RWPE2 (cell line): ENCODE data around the gene RAB26.

Experiments
- ATAC-seq: fragments of 200-7000 bp; cut with Tn5 transposase; 3 replicates; pipeline ENCODE4 v1.9.1; 2021; ENCODE audit warnings: low read depth
- DNase-seq: peaks from one replicate; pipeline ENCODE4 v3.0.0-alpha.2; 2020; ENCODE audit warnings: low spot score
- H3K27ac ChIP-seq: fragments of 450-650 bp; 2 replicates; pipeline ENCODE4 v1.5.1; 2017; ENCODE audit warnings: mild to moderate bottlenecking; ENCODE audit not compliant: poor library complexity, severe bottlenecking
- H3K27me3 ChIP-seq: fragments of 250-450 bp; sonication (Bioruptor Pico); 2 replicates; pipeline ENCODE4 v1.5.1; 2021; ENCODE audit warnings: mild to moderate bottlenecking, moderate library complexity; ENCODE audit not compliant: insufficient read depth, poor library complexity, severe bottlenecking
- H3K36me3 ChIP-seq: fragments of 250-450 bp; sonication (Bioruptor Pico); 2 replicates; pipeline ENCODE4 v1.5.1; 2020; ENCODE audit warnings: low read depth, mild to moderate bottlenecking, moderate library complexity
- H3K4me1 ChIP-seq: fragments of 250-450 bp; sonication (Bioruptor Pico); 2 replicates; pipeline ENCODE4 v1.5.1; 2021; ENCODE audit warnings: mild to moderate bottlenecking, moderate library complexity; ENCODE audit not compliant: insufficient read depth, poor library complexity, severe bottlenecking
- H3K4me3 ChIP-seq: fragments of 250-450 bp; sonication (Bioruptor Pico); 2 replicates; pipeline ENCODE4 v1.5.1; 2021; ENCODE audit warnings: mild to moderate bottlenecking, moderate library complexity; ENCODE audit not compliant: severe bottlenecking
- H3K9me3 ChIP-seq: fragments of 250-450 bp; sonication (Bioruptor Pico); 2 replicates; pipeline ENCODE4 v1.5.1; 2021; ENCODE audit warnings: mild to moderate bottlenecking, moderate library complexity; ENCODE audit not compliant: severe bottlenecking
- TF ChIP-seq, protein P1 (sequence below): fragments of 450-650 bp; IDR thresholded peaks from one replicate; pipeline ENCODE4 v1.5.1; 2017; ENCODE audit warnings: mild to moderate bottlenecking, moderate library complexity; ENCODE audit not compliant: poor library complexity, severe bottlenecking

The RAB26 gene

DNA sequence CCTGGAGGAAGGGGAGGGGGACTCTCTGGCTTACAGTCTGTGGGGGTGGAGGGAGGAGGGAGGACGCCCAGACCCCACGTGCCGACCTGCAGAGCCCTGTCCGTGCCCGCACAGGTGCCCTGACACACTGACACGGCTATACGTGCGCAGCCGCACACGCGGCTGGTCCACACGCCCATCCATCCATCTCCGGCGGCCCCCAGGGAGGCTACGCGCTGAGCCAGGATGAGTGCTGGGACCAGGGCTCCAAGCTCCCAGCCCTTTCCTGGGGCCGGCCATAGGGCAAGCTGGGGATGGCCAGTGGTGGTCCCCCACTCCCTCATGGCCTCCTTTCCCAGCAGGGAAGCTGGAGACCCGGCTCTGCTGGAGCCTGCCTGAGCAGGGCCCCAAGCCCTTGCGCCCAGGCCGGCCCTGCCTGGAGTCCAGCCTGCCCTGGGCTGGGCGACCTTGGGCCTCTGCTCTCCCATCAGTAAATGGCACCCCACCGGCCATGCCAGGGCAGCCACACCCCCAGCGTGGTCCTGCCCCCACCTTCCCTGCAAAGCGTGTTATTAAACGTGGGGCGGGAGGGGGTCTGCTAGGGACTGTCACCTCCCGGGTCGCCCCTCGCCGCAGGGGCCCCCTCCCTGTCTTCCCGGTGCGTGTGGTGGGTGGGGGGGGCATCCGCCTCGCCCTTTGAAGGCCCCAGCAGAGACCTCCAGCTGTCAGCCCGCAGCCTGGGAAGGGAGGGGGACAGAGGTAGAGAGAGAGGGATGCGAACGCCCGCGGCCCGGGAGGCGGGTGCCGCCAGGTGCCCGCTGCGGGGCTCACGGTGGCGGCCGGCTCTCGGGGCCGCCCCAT, 47.1 kb downstream of the RAB26 start:
- DNase-seq, result no peak
- peak overlapping the region; percentile 40 for H3K4me3 ChIP-seq
- H3K27ac ChIP-seq, result no peak overlapping the region

DNA sequence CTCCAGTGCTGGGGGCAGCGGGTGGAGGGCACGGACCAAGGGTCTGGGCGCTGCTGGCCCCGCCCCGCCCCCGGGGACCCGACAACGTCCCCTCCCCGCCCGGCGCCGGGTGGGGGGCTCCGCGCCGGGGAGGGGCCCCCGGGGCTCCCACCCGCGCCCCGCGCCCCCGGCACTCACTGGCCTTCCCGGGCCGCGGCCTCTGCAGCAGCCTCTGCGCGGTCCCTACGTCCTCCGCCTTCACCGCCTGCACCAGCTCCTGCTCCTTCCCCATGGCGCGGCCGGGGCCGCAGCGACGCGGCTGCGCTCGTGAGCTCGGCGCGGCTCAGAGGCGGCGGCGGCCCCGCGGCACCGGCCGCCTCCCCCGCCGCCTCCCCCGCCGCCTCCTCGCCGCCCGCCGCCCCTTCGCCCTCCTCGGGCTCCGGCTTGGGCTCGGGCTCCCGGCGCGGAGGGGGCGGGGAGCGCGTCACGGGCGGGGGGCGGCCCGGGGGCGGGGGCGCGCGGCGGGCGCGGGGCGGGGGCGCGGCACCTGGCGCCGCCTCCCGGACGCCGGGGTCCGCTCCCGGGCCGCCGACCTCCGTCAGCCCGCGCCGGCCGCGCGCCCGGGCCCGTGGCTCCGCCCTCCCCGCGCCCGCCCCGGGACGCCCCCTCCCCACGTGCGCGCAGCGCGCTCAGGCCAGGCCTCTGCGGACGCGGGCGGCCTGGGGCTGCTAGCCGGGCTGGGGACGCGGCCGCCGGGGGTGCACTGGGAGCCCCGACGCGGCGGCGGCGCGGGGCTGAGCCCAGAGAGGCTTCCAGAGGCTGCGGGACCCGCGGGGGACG, 47.9 kb downstream of the RAB26 start, which contains the start of gene CASKIN1:
Gene CASKIN1, minus strand, starts transcription at position 444 of the 819 bp plus-strand sequence. Its CDS starts 173 bp downstream, at position 271.
- no peak for DNase-seq
- H3K27ac ChIP-seq, result no peak within 1 kb of the TSS
- H3K9me3 ChIP-seq, result no peaks in the 10 kb centered on the region

More for the DNA sequence above, 47.1 kb downstream of the RAB26 start:
- no peaks in the 10 kb centered on the region for H3K4me1 ChIP-seq
- no peaks in the 10 kb centered on the region for H3K9me3 ChIP-seq
- TF ChIP-seq, protein P1, sequence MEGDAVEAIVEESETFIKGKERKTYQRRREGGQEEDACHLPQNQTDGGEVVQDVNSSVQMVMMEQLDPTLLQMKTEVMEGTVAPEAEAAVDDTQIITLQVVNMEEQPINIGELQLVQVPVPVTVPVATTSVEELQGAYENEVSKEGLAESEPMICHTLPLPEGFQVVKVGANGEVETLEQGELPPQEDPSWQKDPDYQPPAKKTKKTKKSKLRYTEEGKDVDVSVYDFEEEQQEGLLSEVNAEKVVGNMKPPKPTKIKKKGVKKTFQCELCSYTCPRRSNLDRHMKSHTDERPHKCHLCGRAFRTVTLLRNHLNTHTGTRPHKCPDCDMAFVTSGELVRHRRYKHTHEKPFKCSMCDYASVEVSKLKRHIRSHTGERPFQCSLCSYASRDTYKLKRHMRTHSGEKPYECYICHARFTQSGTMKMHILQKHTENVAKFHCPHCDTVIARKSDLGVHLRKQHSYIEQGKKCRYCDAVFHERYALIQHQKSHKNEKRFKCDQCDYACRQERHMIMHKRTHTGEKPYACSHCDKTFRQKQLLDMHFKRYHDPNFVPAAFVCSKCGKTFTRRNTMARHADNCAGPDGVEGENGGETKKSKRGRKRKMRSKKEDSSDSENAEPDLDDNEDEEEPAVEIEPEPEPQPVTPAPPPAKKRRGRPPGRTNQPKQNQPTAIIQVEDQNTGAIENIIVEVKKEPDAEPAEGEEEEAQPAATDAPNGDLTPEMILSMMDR, result no peak
- no peaks in the 10 kb centered on the region for H3K36me3 ChIP-seq
- ATAC-seq, result no peak; the same call in 2 of the 3 replicates
- peaks cover 9% of the 10 kb centered on the region for H3K27me3 ChIP-seq

DNA sequence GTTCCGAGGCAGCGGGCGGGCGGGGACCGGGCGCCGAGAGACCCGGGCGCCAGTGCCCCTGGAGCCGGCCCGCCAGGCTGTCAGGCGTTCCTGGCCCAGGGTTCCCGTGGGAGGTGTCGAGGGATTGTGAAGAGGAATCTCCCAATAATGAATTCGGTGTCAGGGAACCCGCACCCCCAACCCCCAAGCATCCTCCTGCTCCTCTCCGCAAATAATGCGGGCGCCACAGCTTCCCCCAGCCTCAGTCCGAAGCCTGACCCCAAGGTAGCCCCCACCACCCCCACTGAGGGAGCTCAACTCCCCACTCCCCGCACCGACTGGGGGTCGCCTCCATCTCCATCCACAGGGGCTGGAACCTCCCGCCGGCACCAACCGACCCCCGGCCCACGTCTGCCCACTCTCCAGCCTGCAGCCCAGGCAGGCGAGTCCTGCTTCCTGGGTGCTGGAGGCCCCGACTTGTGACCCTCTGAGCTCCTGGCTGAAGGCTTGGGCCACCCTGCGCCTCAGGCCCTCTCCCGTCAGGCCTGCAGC, 48.6 kb downstream of the RAB26 start:
- no peaks in the 10 kb centered on the region for H3K4me1 ChIP-seq
- TF ChIP-seq, protein P1, result no peak
- peak overlapping the region; percentile 20 for H3K4me3 ChIP-seq
- no peak overlapping the region for H3K27ac ChIP-seq
- H3K27me3 ChIP-seq, result peaks cover 9% of the 10 kb centered on the region
- H3K9me3 ChIP-seq, result no peaks in the 10 kb centered on the region
- H3K36me3 ChIP-seq, result no peaks in the 10 kb centered on the region
- ATAC-seq, result no peak
- DNase-seq, result no peak

More for the DNA sequence above, 47.9 kb downstream of the RAB26 start, which contains the start of gene CASKIN1:
- ATAC-seq, result peak; percentile 38; the same call in 2 of the 3 replicates
- peaks cover 9% of the 10 kb centered on the region for H3K27me3 ChIP-seq
- no peaks in the 10 kb centered on the region for H3K4me1 ChIP-seq
- no peaks in the 10 kb centered on the region for H3K36me3 ChIP-seq
- peak within 1 kb of the TSS; percentile 40 for H3K4me3 ChIP-seq
- TF ChIP-seq, protein P1, result no peak

DNA sequence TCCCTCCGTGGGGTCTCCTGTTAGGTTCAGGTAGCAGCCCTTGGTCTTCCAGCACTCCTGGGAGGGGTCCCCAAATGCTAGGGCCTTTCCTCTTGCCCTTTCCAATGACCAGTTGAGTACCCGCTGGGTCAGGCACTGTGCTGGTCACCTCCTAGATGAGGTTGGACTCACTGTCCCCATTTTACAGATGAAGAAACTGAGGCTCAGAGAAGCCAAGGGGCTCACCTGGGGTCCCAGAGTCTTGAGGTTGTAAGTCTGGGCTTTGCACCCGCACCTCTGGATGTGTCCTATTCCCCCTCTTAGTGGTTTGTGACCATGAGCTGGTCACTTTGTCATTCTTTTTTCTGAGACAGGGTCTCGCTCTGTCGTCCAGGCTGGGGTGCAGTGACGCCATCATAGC, 49.3 kb downstream of the RAB26 start:
- no peaks in the 10 kb centered on the region for H3K4me1 ChIP-seq
- no peak for ATAC-seq
- no peak for DNase-seq
- no peak overlapping the region for H3K27ac ChIP-seq
- H3K4me3 ChIP-seq, result no peak overlapping the region
- no peaks in the 10 kb centered on the region for H3K9me3 ChIP-seq
- H3K27me3 ChIP-seq, result peaks cover 9% of the 10 kb centered on the region
- no peaks in the 10 kb centered on the region for H3K36me3 ChIP-seq
- TF ChIP-seq, protein P1, result no peak
